Glutamatergic neuron (in vitro differentiated cells): ENCODE results near the gene CDS2. TPM values are rescaled to one million over a fixed set of nuclear protein-coding genes. Genes with fewer than 3 reads are reported as not detected.
A peak's percentile ranks its signal among the peaks of the same experiment; 100 is the strongest.

Experiments
- DNase-seq: peaks from one replicate; pipeline ENCODE4 v3.0.0; 2022
- H3K27ac Mint-ChIP-seq: one replicate; pipeline ENCODE4 v1.8.0; 2020; ENCODE audit warnings: mild to moderate bottlenecking, mixed read lengths, inconsistent platforms; ENCODE audit not compliant: unreplicated experiment
- H3K27me3 Mint-ChIP-seq: one replicate; pipeline ENCODE4 v1.8.0; 2020; ENCODE audit warnings: mild to moderate bottlenecking, moderate library complexity, mixed read lengths, inconsistent platforms; ENCODE audit not compliant: unreplicated experiment
- H3K36me3 Mint-ChIP-seq: one replicate; pipeline ENCODE4 v1.8.0; 2020; ENCODE audit warnings: mild to moderate bottlenecking, mixed read lengths, inconsistent platforms; ENCODE audit not compliant: unreplicated experiment
- H3K4me1 Mint-ChIP-seq: one replicate; pipeline ENCODE4 v1.8.0; 2020; ENCODE audit warnings: mild to moderate bottlenecking, low read depth, mixed read lengths, inconsistent platforms; ENCODE audit not compliant: unreplicated experiment
- H3K4me3 Mint-ChIP-seq: one replicate; pipeline ENCODE4 v1.8.0; 2020; ENCODE audit warnings: mild to moderate bottlenecking, mixed read lengths, inconsistent platforms; ENCODE audit not compliant: unreplicated experiment
- H3K9me3 Mint-ChIP-seq: one replicate; pipeline ENCODE4 v1.8.0; 2020; ENCODE audit warnings: mild to moderate bottlenecking, moderate library complexity, mixed read lengths, inconsistent platforms; ENCODE audit not compliant: unreplicated experiment
- total RNA-seq: library from RNA; stranded (reverse); fragmentation: NEBNext Ultra II Directional; extraction: Animal tissue kit (Norgen Biotek cat#: 25700); gene quantifications from one replicate; pipeline ENCODE4 v1.2.1, GENCODE V29; 2021; ENCODE audit not compliant: unreplicated experiment
- TF ChIP-seq, protein P1 (sequence below): fragments of 200-600 bp; sonication (generic); IDR thresholded peaks from one replicate; pipeline ENCODE4 v1.5.0; 2021; ENCODE audit not compliant: partially characterized antibody, unreplicated experiment

CDS2 gene
- total RNA-seq, 1 donor from 2014 or later = 153 TPM

DNA sequence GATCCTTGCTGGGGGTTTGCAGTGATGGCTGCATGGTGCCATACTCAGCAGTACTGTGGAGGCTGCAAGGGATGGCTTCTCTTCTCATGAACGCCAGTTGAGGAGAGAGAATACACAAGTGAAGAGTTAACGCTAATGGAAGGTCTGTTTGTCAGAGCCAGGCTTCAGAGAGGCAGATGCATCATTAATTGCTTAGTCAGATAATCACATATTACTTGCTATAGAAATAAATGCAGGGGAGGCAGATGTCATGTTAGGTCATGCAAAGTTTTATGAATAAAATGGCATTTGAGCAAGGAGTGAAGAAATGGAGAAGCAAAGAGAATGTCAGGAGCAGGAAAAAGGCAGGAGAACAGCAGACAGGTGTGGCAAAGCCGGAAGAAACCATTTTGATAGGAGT, 51.2 kb downstream of the CDS2 start:
- Mint-ChIP-seq H3K9me3 (no peaks in the 10 kb centered on the region), H3K4me1 (peaks cover 13% of the 10 kb centered on the region), H3K4me3 (peak overlapping the region; percentile 5), H3K27me3 (no peaks in the 10 kb centered on the region), H3K36me3 (no peaks in the 10 kb centered on the region), H3K27ac (peak overlapping the region; percentile 10)
- TF ChIP-seq, protein P1, sequence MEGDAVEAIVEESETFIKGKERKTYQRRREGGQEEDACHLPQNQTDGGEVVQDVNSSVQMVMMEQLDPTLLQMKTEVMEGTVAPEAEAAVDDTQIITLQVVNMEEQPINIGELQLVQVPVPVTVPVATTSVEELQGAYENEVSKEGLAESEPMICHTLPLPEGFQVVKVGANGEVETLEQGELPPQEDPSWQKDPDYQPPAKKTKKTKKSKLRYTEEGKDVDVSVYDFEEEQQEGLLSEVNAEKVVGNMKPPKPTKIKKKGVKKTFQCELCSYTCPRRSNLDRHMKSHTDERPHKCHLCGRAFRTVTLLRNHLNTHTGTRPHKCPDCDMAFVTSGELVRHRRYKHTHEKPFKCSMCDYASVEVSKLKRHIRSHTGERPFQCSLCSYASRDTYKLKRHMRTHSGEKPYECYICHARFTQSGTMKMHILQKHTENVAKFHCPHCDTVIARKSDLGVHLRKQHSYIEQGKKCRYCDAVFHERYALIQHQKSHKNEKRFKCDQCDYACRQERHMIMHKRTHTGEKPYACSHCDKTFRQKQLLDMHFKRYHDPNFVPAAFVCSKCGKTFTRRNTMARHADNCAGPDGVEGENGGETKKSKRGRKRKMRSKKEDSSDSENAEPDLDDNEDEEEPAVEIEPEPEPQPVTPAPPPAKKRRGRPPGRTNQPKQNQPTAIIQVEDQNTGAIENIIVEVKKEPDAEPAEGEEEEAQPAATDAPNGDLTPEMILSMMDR = no peak
- DNase-seq = no peak

DNA sequence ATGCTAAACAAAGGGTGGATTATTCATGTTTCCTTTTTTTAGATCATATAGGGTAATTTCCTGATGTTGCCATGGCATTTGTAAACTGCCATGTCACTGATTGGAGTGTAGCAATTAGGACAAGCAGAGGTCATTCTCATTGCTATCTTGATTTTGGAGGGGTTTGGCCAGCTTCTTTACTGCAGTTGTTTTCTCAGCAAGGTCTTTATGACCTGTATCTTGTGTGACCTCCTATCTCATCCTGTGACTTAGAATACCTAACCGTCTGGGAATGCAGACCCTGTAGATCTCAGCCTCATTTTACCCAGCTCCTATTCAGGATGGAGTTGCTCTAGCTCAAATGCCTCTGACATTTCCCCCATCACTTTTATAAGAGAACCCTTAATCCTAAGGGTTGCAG, 53.6 kb downstream of the CDS2 start:
- H3K27me3 Mint-ChIP-seq = no peaks in the 10 kb centered on the region
- peaks cover 10% of the 10 kb centered on the region for H3K4me1 Mint-ChIP-seq
- no peak overlapping the region for H3K4me3 Mint-ChIP-seq
- H3K27ac Mint-ChIP-seq = no peak overlapping the region
- no peak for DNase-seq
- peaks cover 2% of the 10 kb centered on the region for H3K9me3 Mint-ChIP-seq
- no peaks in the 10 kb centered on the region for H3K36me3 Mint-ChIP-seq
- TF ChIP-seq, protein P1 = no peak

DNA sequence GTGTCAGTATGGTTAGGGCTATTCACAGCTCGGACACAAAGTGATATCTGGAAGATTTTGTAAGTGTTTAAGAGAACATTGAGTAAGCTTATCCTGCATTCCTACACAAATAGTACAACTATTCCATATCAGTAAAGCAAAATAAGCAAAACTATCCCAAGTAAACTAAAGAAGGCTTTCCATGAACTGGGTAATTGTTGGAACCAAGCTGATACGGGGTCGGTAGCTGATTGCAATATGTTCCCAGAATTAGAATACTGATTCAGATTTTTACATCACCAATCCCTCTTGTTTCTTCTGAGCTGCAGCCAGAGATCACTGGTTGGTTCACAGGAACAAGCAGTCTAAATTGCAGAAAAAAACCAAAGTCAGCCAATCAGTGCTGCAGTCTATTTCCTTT, 54.1 kb downstream of the CDS2 start:
- no peak overlapping the region for H3K4me3 Mint-ChIP-seq
- no peaks in the 10 kb centered on the region for H3K36me3 Mint-ChIP-seq
- no peaks in the 10 kb centered on the region for H3K27me3 Mint-ChIP-seq
- no peak overlapping the region for H3K27ac Mint-ChIP-seq
- DNase-seq = no peak
- peaks cover 2% of the 10 kb centered on the region for H3K9me3 Mint-ChIP-seq
- peaks cover 10% of the 10 kb centered on the region for H3K4me1 Mint-ChIP-seq
- TF ChIP-seq, protein P1 = no peak

DNA sequence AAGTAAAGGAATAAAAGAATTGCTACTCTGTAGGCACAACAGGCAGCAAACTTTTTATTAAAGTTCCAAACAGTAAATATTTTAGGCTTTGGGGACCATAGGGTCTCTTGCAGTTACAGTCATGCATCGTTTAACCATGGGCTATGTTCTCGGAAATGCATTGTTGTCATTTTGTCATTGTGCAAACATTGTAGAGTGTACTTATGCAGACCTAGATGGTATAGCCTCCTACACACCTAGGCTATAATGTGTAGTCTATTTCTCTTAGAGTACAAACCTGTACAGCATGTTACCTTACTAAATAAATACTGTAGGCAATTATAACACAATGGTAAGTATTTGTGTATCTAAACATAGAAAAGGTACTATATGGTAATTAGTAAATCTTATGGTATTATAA, 54.7 kb downstream of the CDS2 start:
- H3K27me3 Mint-ChIP-seq = no peaks in the 10 kb centered on the region
- H3K9me3 Mint-ChIP-seq = peaks cover 2% of the 10 kb centered on the region
- peaks cover 10% of the 10 kb centered on the region for H3K4me1 Mint-ChIP-seq
- TF ChIP-seq, protein P1 = no peak
- no peaks in the 10 kb centered on the region for H3K36me3 Mint-ChIP-seq
- no peak overlapping the region for H3K27ac Mint-ChIP-seq
- no peak overlapping the region for H3K4me3 Mint-ChIP-seq
- DNase-seq = no peak

DNA sequence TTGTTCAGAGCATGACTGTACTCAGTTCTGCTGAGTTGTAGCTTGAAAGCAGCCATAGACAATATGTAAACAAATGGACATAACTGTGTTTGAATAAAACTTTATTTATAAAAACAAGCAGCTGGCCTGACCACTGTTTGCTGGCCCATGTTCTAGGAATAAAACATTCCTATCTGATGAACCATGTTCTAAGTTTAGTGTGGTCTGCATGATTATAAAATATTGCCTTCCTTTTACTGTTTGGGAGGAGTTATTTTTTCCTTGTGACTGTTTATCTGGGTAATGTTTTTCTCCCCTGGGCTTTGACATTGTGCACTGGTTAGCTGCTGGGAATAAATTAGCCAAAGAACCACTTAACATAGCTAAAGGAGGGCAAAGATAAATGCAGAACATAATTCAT, 55.1 kb downstream of the CDS2 start:
- H3K4me1 Mint-ChIP-seq = peaks cover 10% of the 10 kb centered on the region
- DNase-seq = no peak
- no peak overlapping the region for H3K27ac Mint-ChIP-seq
- TF ChIP-seq, protein P1 = no peak
- H3K9me3 Mint-ChIP-seq = peaks cover 2% of the 10 kb centered on the region
- no peak overlapping the region for H3K4me3 Mint-ChIP-seq
- no peaks in the 10 kb centered on the region for H3K27me3 Mint-ChIP-seq
- no peaks in the 10 kb centered on the region for H3K36me3 Mint-ChIP-seq
